ENCODE data around the gene SNAPC1. TPM values are rescaled to one million over a fixed set of nuclear protein-coding genes. Genes with fewer than 3 reads are reported as not detected.

The SNAPC1 gene
- total and polyA plus RNA-seq, 2 donors (not counting 3 experiments of a cell fraction or from before 2014, with no cell fraction given), result 12.7 to 14.3 TPM

DNA sequence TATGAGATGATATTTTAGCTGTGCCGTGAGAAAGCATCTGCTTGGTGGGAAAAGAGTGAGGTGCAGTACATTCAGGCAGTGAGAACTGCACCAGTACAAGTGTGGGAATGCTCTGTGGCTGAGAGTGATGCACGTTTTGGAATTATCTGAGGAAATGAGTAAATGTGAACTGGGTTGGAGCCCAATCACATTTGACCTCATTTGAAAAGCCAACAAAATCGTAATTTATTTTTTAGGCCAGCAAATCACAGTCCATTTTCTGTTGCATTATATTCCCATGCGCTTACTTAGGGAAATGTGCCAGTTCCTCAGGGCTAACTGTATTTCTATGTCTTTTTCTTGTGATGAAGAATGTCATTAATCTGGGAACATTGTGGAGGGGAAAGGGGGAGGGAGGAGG, 77.3 kb downstream of the SNAPC1 start:
- Histone ChIP-seq H4K20me1 (replicated peaks; ENCODE audit: control insufficient read depth, extremely low read depth, insufficient read depth, low read length) (no peaks in the 10 kb centered on the region), H3K36me3 (ENCODE audit: control insufficient read depth in 2 of 2, extremely low read depth in 1 of 2, insufficient read depth in 2 of 2, low read length in 2 of 2) (no peaks in the 10 kb centered on the region), H3K4me2 (ENCODE audit: insufficient read depth, low read length) (no peak overlapping the region), H3K9me1 (replicated peaks; ENCODE audit: control insufficient read depth, extremely low read depth, insufficient read depth, low read length) (no peaks in the 10 kb centered on the region), H3K9me3 (replicated peaks; ENCODE audit: control insufficient read depth, insufficient read depth, low read length) (no peaks in the 10 kb centered on the region), H3K4me3 (replicated peaks in 1 of 3; ENCODE audit: insufficient read depth in 1 of 3, low read depth in 1 of 3, low read length in 3 of 3) (no peak overlapping the region), H3K27me3 (ENCODE audit: control insufficient read depth in 2 of 2, insufficient read depth in 2 of 2, low read length in 2 of 2) (no peaks in the 10 kb centered on the region), H3K9ac (replicated peaks; ENCODE audit: extremely low read depth, insufficient read depth, low read length) (peak overlapping the region; percentile 26), H3K79me2 (ENCODE audit: control insufficient read depth, insufficient read depth, low read length) (no peaks in the 10 kb centered on the region), H2AFZ (ENCODE audit: low read depth, low read length) (no peak overlapping the region), H3K4me1 (ENCODE audit: control insufficient read depth, extremely low read depth, insufficient read depth, low read length) (peaks cover 34% of the 10 kb centered on the region), H3K27ac (ENCODE audit: insufficient read depth, low read depth, low read length) (peak overlapping the region; percentile 68)
- intact Hi-C loops (cut with micrococcal nuclease), result loop anchor here (5.0 kb wide), 1 partner anchor 277 kb away; no protein-coding TSS in a partner anchor
- dilution Hi-C loops (cut with MboI; ENCODE audit: extremely low pct_ligation_motif_present, low sequenced_read_pairs), result no loop called here
- DNase-seq (ENCODE audit: low read depth, low spot score), result peak; percentile 93
- no peak for FAIRE-seq
- ChIA-PET CTCF (interaction anchor here (1.1 to 3.3 kb wide), 3 partner anchors 50 to 369 kb away, joined by 4 to 42 read pairs (median 10); no protein-coding TSS in a partner anchor), POLR2A (no interaction called here)
- TF ChIP-seq GATA2 (IDR thresholded peaks at IDR 0.05; ENCODE audit: insufficient read depth, insufficient read length, low read depth, low read length) (no peak), MYC (IDR thresholded peaks at IDR 0.05; ENCODE audit: low read depth, low read length) (no peak), POLR2A (IDR thresholded peaks at IDR 0.05; ENCODE audit: low read depth, low read length) (no peak), EZH2 (IDR thresholded peaks at IDR 0.05; ENCODE audit: borderline replicate concordance, low read depth, low read length, severe bottlenecking) (no peak), POLR2AphosphoS5 (IDR thresholded peaks at IDR 0.05; ENCODE audit: insufficient read depth, low read depth, low read length) (peak; percentile 28), FOS (IDR thresholded peaks at IDR 0.05; ENCODE audit: borderline replicate concordance, insufficient read depth, low read length) (peak; percentile 22), JUN (IDR thresholded peaks at IDR 0.05; ENCODE audit: borderline replicate concordance, insufficient read depth, insufficient read length, low read depth) (peak; percentile 59)
- TF ChIP-seq, protein P1, sequence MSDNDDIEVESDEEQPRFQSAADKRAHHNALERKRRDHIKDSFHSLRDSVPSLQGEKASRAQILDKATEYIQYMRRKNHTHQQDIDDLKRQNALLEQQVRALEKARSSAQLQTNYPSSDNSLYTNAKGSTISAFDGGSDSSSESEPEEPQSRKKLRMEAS (IDR thresholded peaks at IDR 0.05; ENCODE audit: insufficient read depth, insufficient read length), result no peak
- TF ChIP-seq, protein P2, sequence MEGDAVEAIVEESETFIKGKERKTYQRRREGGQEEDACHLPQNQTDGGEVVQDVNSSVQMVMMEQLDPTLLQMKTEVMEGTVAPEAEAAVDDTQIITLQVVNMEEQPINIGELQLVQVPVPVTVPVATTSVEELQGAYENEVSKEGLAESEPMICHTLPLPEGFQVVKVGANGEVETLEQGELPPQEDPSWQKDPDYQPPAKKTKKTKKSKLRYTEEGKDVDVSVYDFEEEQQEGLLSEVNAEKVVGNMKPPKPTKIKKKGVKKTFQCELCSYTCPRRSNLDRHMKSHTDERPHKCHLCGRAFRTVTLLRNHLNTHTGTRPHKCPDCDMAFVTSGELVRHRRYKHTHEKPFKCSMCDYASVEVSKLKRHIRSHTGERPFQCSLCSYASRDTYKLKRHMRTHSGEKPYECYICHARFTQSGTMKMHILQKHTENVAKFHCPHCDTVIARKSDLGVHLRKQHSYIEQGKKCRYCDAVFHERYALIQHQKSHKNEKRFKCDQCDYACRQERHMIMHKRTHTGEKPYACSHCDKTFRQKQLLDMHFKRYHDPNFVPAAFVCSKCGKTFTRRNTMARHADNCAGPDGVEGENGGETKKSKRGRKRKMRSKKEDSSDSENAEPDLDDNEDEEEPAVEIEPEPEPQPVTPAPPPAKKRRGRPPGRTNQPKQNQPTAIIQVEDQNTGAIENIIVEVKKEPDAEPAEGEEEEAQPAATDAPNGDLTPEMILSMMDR (IDR thresholded peaks at IDR 0.05; ENCODE audit: extremely low read depth in 1 of 2, insufficient read depth in 1 of 2, low read depth in 1 of 2, low read length in 2 of 2), result no peak
- no TSS peak for BruUV-seq (replicated peaks)

All from endothelial cell of umbilical vein (primary cell).